ENCODE results near the gene CLDN24. TPM values are rescaled to one million over a fixed set of nuclear protein-coding genes. Genes with fewer than 3 reads are reported as not detected.

CLDN24 gene
- total RNA-seq, 1 donor from 2014 or later = not detected

- TF ChIP-seq, protein P1, sequence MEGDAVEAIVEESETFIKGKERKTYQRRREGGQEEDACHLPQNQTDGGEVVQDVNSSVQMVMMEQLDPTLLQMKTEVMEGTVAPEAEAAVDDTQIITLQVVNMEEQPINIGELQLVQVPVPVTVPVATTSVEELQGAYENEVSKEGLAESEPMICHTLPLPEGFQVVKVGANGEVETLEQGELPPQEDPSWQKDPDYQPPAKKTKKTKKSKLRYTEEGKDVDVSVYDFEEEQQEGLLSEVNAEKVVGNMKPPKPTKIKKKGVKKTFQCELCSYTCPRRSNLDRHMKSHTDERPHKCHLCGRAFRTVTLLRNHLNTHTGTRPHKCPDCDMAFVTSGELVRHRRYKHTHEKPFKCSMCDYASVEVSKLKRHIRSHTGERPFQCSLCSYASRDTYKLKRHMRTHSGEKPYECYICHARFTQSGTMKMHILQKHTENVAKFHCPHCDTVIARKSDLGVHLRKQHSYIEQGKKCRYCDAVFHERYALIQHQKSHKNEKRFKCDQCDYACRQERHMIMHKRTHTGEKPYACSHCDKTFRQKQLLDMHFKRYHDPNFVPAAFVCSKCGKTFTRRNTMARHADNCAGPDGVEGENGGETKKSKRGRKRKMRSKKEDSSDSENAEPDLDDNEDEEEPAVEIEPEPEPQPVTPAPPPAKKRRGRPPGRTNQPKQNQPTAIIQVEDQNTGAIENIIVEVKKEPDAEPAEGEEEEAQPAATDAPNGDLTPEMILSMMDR (IDR thresholded peaks at IDR 0.05) = no peak
- no peak for ATAC-seq
Measured at GRCh38 chr4:183306811-183307210, 15.4 kb downstream of the CLDN24 start.

DNA sequence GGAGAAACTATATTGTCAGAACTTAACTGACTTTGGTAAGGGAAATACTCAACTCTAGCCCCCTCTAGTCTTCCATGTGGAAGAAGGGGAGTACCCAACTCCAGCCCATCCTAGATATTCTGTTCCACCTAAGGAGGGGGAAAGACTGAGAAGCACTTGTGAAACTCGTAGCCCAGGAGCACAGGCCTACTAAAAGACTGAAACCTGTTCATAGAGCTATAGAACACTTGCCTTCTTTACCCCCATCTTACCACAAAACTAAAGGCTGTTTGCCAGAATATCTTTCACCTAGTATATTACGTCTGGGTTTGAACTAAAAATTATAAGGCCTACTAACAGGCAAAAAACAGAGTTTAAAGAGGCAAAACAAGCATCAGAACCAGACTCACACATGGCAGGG is 17.7 kb downstream of the CLDN24 start:
- Histone ChIP-seq H3K27me3 (no peaks in the 10 kb centered on the region), H3K27ac (no peak overlapping the region), H3K4me1 (no peaks in the 10 kb centered on the region), H3K4me3 (no peak overlapping the region), H3K36me3 (peaks cover 9% of the 10 kb centered on the region), H3K9me3 (no peaks in the 10 kb centered on the region)
- intact Hi-C loops (cut with DNase I) = no loop called here
- no peak for DNase-seq
- no peak for ATAC-seq
- TF ChIP-seq, protein P1 (IDR thresholded peaks at IDR 0.05) = no peak

More at GRCh38 chr4:183306811-183307210, 15.4 kb downstream of the CLDN24 start:
- intact Hi-C loops (cut with DNase I) = no loop called here
- Histone ChIP-seq H3K4me3 (no peak overlapping the region), H3K36me3 (peaks cover 11% of the 10 kb centered on the region), H3K4me1 (no peaks in the 10 kb centered on the region), H3K9me3 (no peaks in the 10 kb centered on the region), H3K27ac (no peak overlapping the region), H3K27me3 (no peaks in the 10 kb centered on the region)
- DNase-seq = no peak

GRCh38 chr4:183304067-183304466 is 18.2 kb downstream of the CLDN24 start:
- no peak for ATAC-seq

DNA sequence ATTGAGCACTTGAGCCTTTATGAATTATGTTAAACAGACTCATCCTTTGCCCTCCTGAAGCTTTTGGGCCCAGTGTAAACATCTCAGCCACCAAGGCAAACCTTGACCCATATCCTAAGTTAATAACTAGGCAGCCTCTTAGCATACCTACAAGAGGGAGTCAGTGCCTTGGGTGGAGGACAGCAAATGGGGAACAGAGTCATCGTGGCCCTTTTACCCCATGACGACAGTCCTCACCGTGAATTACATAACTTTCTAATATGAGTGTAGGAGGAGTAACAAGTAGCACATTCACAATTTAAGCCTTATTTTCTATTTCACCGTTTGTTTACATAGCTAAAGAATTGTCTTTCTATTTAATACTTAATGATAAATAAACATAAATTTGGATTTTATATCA is 18.9 kb downstream of the CLDN24 start:
- Histone ChIP-seq H3K9me3 (no peaks in the 10 kb centered on the region), H3K27ac (no peak overlapping the region), H3K4me3 (no peak overlapping the region), H3K27me3 (no peaks in the 10 kb centered on the region), H3K4me1 (no peaks in the 10 kb centered on the region), H3K36me3 (peaks cover 9% of the 10 kb centered on the region)
- intact Hi-C loops (cut with DNase I) = no loop called here
- ATAC-seq (peak; percentile 89), DNase-seq (no peak)
- TF ChIP-seq, protein P1 (IDR thresholded peaks at IDR 0.05) = no peak

More at GRCh38 chr4:183304067-183304466, 18.2 kb downstream of the CLDN24 start:
- no peak overlapping the region for H3K27ac ChIP-seq
- no peaks in the 10 kb centered on the region for H3K9me3 ChIP-seq
- H3K4me1 ChIP-seq = no peaks in the 10 kb centered on the region
- no peaks in the 10 kb centered on the region for H3K27me3 ChIP-seq
- intact Hi-C loops (cut with DNase I) = no loop called here
- no peak for DNase-seq
- H3K36me3 ChIP-seq = peaks cover 9% of the 10 kb centered on the region
- TF ChIP-seq, protein P1 (IDR thresholded peaks at IDR 0.05) = no peak
- no peak overlapping the region for H3K4me3 ChIP-seq

GRCh38 chr4:183300655-183301054 is 21.6 kb downstream of the CLDN24 start:
- Histone ChIP-seq H3K4me3 (no peak overlapping the region), H3K27ac (no peak overlapping the region), H3K9me3 (no peaks in the 10 kb centered on the region), H3K36me3 (peaks cover 13% of the 10 kb centered on the region), H3K27me3 (no peaks in the 10 kb centered on the region), H3K4me1 (no peaks in the 10 kb centered on the region)
- TF ChIP-seq, protein P1 (IDR thresholded peaks at IDR 0.05) = no peak
- intact Hi-C loops (cut with DNase I) = no loop called here
- DNase-seq = no peak
- no peak for ATAC-seq

GRCh38 chr4:183300070-183300469 is 22.2 kb downstream of the CLDN24 start:
- DNase-seq (no peak), ATAC-seq (peak; percentile 91)
- Histone ChIP-seq H3K27me3 (no peaks in the 10 kb centered on the region), H3K36me3 (peaks cover 19% of the 10 kb centered on the region), H3K27ac (no peak overlapping the region), H3K9me3 (no peaks in the 10 kb centered on the region), H3K4me1 (no peaks in the 10 kb centered on the region), H3K4me3 (no peak overlapping the region)
- TF ChIP-seq, protein P1 (IDR thresholded peaks at IDR 0.05) = no peak
- intact Hi-C loops (cut with DNase I) = no loop called here
